Astrocyte (in vitro differentiated cells and primary cell): ENCODE measurements around the gene NOL8.

ENCODE experiments used
- EZH2 ChIP-seq: IDR thresholded peaks from 2 replicates; pipeline ENCODE4 v1.6.1; 2012; ENCODE audit warnings: mild to moderate bottlenecking, low read length, inconsistent platforms; ENCODE audit not compliant: insufficient read depth
- TF ChIP-seq, protein P1 (sequence below): IDR thresholded peaks from 2 replicates; pipeline ENCODE4 v1.5.1; 2011; ENCODE audit warnings: low read depth, mild to moderate bottlenecking, inconsistent platforms, low read length, moderate library complexity; ENCODE audit not compliant: insufficient read depth

DNA sequence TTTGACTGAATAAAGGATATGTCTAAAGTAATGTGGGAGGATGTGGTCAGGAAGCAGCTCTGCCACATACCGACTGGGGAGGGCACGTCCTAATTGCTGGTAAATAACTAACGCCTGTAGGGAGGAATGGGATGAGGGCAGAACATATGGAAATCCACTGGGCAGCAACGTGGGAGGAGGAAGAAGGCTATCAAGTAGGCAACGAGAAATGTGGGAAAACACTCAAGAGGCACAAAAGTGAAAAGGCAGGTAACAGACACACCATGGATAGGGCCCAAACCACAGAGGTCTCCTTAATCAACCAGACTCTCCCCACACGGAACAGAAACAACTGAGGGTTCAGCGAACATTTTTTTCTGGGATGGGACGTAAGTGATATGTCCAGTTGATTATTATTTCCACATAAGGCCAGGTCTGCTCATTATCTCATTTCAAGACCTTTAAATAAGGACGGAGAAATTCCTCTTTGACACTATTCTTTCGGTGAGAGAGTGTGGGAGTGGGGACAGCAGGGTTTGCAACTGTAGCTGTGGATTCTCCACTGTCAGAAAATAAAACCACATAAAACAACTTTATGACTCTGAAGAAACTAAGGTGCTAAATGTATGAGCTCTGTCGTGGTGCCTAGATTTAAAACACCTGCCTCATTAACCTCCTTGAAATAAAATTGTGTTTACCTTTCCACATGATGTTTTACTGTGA is 48.7 kb downstream of the NOL8 start:
- TF ChIP-seq, protein P1, sequence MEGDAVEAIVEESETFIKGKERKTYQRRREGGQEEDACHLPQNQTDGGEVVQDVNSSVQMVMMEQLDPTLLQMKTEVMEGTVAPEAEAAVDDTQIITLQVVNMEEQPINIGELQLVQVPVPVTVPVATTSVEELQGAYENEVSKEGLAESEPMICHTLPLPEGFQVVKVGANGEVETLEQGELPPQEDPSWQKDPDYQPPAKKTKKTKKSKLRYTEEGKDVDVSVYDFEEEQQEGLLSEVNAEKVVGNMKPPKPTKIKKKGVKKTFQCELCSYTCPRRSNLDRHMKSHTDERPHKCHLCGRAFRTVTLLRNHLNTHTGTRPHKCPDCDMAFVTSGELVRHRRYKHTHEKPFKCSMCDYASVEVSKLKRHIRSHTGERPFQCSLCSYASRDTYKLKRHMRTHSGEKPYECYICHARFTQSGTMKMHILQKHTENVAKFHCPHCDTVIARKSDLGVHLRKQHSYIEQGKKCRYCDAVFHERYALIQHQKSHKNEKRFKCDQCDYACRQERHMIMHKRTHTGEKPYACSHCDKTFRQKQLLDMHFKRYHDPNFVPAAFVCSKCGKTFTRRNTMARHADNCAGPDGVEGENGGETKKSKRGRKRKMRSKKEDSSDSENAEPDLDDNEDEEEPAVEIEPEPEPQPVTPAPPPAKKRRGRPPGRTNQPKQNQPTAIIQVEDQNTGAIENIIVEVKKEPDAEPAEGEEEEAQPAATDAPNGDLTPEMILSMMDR, result no peak
- TF ChIP-seq EZH2, result no peak
